ENCODE measurements around the gene SLC12A8. TPM values are rescaled to one million over a fixed set of nuclear protein-coding genes. Genes with fewer than 3 reads are reported as not detected.
A peak's percentile ranks its signal among the peaks of the same experiment; 100 is the strongest.

The SLC12A8 gene, protein sequence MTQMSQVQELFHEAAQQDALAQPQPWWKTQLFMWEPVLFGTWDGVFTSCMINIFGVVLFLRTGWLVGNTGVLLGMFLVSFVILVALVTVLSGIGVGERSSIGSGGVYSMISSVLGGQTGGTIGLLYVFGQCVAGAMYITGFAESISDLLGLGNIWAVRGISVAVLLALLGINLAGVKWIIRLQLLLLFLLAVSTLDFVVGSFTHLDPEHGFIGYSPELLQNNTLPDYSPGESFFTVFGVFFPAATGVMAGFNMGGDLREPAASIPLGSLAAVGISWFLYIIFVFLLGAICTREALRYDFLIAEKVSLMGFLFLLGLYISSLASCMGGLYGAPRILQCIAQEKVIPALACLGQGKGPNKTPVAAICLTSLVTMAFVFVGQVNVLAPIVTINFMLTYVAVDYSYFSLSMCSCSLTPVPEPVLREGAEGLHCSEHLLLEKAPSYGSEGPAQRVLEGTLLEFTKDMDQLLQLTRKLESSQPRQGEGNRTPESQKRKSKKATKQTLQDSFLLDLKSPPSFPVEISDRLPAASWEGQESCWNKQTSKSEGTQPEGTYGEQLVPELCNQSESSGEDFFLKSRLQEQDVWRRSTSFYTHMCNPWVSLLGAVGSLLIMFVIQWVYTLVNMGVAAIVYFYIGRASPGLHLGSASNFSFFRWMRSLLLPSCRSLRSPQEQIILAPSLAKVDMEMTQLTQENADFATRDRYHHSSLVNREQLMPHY
- total RNA-seq = 7.7 TPM

GRCh38 chr3:125212509-125213363, at the start of gene SLC12A8:
TSS of gene SLC12A8 (minus strand) at chr3:125212748. CDS start at chr3:125211349, 1,399 bp downstream.
- peak; percentile 63 for ATAC-seq

- no peak for ATAC-seq
Observed at GRCh38 chr3:125262161-125262560, 49.6 kb upstream of the SLC12A8 start.

DNA sequence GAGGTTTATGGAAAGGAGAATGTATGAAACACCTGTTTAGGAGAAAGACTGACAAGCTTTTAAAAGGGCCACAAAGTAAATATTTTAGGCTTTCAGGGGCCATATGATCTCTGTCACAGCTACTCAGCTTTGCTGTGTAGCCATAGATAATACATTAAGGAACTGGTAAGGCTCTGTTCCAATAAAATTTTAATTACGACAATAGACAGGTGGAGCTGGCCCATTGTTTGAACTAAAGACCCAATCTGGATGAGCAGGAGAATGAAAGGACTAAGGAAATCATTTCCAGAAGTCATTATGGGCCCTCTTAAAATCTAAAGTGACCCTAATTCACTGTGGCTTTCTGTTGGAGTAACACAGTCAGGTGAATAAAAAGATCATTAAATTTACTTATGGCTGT, 48.5 kb upstream of the SLC12A8 start:
- ATAC-seq = no peak

- no peak for ATAC-seq
Observed at GRCh38 chr3:125260158-125260557, 47.6 kb upstream of the SLC12A8 start.

GRCh38 chr3:125257536-125257935, 45.0 kb upstream of the SLC12A8 start:
- no peak for ATAC-seq

- no peak for ATAC-seq
Observed at GRCh38 chr3:125256675-125257074, 44.1 kb upstream of the SLC12A8 start.

GRCh38 chr3:125250973-125251372, 38.4 kb upstream of the SLC12A8 start:
- no peak for ATAC-seq

DNA sequence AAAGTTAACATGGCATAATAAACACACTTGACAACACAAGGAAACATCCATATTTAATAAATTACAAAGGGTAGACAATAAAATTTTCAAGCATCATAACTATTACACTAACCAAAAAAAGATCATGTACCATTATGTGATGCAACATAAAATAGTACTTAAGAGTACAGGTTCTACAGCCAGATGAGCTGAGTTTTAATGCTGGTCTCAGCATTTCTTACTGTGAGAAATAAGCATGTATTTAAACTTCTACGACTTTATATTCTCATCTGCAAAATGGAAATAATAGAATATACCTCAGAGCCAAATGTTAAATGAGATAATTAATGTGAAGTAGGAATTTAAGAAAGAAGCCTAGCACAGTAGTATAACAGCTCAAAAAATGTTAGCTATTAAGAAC, 33.7 kb upstream of the SLC12A8 start:
- no peak for ATAC-seq

GRCh38 chr3:125245521-125245920, 33.0 kb upstream of the SLC12A8 start:
- ATAC-seq = no peak

GRCh38 chr3:125240496-125240895, 27.9 kb upstream of the SLC12A8 start:
- ATAC-seq = no peak

GRCh38 chr3:125239266-125239665, 26.7 kb upstream of the SLC12A8 start:
- ATAC-seq = no peak

DNA sequence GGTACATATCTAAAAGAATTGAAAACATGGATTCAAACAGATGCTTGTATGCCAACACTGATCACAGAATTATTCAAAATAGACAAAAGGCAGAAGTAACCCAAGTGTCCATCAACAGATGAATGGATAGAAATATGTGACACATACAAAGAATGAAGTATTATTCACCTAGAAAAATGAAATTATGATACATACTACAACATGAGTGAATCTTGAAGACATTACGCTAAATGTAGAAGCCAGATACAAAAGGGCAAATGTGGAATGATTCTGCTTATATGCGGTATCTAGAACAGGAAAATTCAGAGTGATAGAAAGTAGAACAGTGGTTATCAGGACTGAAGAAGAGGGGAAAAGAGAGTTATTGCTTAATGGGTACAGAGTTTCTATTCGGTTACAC, 26.2 kb upstream of the SLC12A8 start:
- ATAC-seq = no peak

DNA sequence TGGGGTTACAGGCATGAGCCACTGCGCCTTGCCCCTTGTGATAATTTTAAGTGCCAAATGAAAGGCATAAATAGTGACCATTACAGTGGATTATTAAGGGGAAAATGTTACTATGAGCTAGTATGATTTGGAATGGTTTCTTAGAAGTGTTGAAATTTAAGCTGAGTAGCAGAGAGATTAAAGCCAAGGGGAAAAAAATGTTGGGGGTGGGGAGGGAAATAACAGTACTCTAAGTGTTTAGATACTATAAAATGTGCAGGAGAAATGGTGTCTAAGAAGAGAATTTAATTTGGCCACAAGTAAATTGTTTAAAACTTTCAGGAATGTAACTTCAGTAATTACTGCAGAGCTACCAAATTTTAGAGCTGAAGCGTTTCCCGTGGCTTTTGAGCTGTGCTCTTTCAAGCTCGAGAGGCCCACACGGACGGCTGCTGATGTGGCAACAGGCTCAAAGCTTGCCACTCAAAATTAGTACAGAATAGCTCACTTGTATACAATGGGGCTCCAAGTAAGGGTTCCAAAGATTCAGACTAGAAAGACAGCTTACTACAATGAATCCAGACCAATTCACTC, 23.9 kb upstream of the SLC12A8 start:
- no peak for ATAC-seq

GRCh38 chr3:125234831-125235230, 22.3 kb upstream of the SLC12A8 start:
- ATAC-seq = no peak

- no peak for ATAC-seq
Observed at GRCh38 chr3:125232401-125232800, 19.9 kb upstream of the SLC12A8 start.

DNA sequence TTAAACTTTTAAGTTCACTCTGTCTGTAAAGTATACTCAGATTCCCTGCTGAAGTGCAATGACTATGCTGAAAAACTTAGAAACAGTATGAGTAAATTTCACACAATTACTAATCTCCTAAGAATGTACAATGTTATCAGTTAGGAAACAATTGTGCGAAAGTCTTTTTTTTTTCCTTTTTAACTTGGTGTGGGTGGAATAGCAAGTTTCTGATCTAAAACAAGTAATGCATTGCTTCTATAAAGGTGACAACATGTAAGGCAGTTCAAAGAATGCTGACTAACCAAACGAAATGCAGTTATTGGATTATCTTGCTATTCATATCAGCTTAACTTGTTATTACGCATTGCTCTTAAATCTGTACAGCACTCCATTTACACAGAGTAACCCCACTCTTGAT, 19.3 kb upstream of the SLC12A8 start:
- peak; percentile 48 for ATAC-seq

GRCh38 chr3:125229707-125230106, 17.2 kb upstream of the SLC12A8 start:
- no peak for ATAC-seq

- ATAC-seq = no peak
Observed at GRCh38 chr3:125229168-125229567, 16.6 kb upstream of the SLC12A8 start.

GRCh38 chr3:125221831-125222230, 9.3 kb upstream of the SLC12A8 start:
- ATAC-seq = no peak

GRCh38 chr3:125220727-125221429, 8.3 kb upstream of the SLC12A8 start:
- ATAC-seq = no peak

- ATAC-seq = no peak
Observed at GRCh38 chr3:125220183-125220582, 7.6 kb upstream of the SLC12A8 start.

DNA sequence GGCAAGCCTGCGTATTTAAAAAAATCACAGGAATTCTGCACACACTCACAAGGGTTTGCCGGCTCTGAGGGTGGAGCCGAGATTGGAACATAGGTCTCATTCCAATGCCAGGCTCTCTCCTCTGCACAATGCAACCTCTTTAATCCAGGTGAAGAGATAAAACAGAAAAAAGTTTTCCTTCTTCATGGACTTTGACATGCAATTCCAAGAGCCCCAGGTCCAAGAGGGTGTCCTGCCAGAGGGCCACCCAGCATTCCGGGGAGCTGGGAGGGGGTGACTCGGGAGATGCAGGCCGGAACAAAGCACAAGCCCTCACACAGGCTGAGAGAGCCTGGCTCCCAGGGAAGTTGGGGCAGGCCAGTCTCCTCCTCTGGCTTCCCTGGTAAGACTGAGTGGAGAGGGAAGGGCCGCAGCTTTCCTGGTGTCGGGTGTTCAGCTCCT, 6.7 kb upstream of the SLC12A8 start:
- peak; percentile 40 for ATAC-seq

All from esophagus mucosa (tissue), 1 donor.